ENCODE data around the gene SETD2.

SETD2 gene

DNA sequence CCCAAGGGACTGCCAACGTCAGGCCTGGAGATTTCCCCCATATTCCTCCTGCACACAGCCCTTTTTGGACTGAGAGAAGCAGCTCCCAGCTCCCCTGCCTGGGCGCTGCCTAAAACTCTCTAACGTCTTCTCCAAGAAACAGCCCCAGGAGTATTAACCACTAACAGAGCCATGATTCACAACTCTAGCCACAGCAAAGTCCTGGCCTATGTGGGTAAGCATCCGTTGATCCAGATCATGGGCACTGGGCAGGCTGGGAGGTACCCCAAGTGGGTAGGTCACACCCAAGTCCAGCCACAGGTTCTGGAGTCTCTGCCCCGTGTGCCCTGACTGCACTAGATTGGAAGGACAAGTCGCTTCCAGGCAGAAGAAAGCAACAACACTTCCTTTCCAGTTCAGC, 152.5 kb downstream of the SETD2 start:
- no peak for FAIRE-seq
- no peak for DNase-seq (ENCODE audit: insufficient read length, low spot score)

DNA sequence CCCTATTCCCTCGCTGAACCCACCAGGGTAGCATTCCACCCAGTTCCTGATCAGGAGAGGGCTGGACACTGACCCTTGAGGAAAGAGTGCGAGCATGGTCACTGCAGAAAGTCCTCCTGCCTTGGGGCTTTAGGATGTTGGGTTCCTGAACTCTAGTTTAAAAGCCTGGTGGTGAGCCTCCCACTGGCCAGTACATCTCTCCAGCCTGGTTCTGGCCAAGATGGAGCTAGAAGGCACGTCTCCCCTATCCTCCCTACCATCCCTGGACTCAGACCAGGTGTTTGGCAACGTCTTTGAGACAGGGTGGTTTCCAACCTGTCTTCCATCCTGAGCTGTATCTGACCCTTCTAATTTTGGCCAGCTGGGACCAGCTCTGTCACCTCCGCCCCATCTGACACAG, 153.0 kb downstream of the SETD2 start:
- no peak for FAIRE-seq

DNA sequence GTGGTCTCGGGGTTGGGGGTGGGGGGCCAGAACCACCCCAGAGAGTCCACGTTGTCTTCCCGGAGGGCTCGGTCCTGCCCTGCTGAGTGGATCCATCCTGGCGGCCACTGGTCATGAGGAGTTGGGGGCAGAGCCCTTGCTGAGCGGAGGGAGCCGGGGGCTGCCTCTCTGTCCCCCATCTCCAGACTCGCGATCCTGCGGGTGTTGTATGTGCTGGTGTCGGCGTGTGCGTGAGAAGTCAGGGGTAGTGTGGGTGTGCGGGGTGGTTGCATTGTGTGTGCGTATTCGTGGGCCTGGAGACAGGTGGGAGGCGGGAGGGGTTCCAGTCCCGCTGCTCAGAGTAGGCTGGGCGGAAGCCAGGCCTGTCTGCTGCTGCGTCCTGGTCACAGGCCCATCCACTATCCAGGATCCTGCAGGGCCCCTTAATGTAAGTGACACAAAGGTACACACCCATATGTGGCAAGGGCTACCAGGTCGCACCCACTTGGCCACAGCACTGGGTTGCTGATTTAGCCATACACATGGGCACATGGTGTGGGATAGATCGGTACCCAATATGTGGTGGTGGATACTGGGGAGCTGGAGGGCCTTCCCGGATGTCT, 153.7 kb downstream of the SETD2 start:
- FAIRE-seq (no peak), DNase-seq (ENCODE audit: insufficient read length, low spot score) (no peak)

More for the DNA sequence above, 153.0 kb downstream of the SETD2 start:
- DNase-seq (ENCODE audit: insufficient read length, low spot score), result no peak

DNA sequence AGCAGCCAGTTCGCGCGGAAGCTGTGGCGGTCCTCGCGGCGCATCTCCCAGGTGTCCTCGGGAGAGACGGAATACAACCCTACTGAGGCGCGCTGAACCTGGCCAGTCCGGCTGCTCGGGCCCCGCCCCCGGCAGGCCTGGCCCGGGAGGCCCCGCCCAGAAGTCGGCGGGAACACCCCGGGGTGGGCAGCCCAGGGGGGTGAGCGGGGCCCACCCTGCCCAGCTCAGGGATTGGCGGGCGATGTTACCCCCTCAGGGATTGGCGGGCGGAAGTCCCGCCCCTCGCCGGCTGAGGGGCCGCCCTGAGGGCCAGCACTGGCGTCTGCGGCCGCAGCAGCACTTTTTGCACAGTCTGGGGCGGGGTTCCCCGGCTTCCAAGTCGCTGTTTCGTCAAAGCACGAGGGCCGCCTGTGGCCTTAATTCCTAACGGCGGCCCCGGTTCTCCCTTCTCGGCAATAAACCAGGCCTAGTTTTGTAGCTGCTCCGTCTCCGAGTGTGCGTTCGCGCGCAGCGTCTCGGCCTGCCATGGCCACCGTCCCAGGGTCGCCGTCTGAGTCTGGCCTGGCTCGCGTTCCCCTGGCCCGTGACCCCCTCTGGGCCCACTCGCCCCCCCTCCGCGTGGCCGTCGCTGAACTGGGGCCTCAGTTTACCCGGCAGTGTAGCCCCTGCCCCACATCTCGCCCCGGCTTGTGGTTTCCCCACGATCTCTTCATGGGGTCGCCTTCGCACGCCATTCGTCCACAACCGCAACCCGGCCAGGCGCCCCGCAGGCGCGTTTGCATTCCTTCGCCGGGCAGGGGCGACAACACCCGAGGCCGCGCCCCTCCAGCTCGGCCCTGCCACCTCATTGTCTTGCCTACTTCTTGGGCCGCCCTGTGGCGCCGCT, 154.4 kb downstream of the SETD2 start:
- no peak for DNase-seq (ENCODE audit: insufficient read length, low spot score)
- FAIRE-seq, result no peak

DNA sequence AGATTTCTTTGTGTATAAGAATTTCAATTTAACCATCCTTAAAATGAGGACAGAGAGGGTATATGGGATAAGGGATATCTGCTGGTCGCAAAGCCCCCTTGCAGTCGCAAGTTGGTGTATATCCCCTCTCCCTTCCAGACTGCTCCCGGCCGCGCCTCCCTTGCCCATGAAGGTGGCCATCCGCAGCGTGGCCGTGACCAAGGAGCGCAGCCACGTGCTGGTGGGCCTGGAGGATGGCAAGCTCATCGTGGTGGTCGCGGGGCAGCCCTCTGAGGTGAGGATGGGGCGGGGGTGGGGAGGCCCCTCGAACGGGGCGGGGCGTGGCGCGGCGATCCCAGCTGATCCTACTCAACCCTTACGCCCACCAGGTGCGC, 155.1 kb downstream of the SETD2 start:
- DNase-seq (ENCODE audit: insufficient read length, low spot score), result no peak
- no peak for FAIRE-seq

DNA sequence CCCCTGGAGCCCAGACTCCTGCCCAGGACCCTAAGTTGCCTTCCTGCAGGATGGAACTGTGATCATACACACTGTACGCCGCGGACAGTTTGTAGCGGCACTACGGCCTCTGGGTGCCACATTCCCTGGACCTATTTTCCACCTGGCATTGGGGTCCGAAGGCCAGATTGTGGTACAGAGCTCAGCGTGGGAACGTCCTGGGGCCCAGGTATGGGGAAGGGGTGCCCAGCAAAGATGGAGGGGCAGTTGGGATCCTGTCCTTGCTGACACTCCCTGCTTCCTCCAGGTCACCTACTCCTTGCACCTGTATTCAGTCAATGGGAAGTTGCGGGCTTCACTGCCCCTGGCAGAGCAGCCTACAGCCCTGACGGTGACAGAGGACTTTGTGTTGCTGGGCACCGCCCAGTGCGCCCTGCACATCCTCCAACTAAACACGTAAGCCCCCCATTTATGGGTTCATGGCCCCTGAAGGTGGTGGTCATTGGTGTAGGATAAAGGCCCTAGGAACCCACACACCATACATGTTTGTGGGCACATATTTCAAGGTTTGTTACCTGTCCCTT, 155.6 kb downstream of the SETD2 start:
- FAIRE-seq, result no peak
- DNase-seq (ENCODE audit: insufficient read length, low spot score), result no peak

DNA sequence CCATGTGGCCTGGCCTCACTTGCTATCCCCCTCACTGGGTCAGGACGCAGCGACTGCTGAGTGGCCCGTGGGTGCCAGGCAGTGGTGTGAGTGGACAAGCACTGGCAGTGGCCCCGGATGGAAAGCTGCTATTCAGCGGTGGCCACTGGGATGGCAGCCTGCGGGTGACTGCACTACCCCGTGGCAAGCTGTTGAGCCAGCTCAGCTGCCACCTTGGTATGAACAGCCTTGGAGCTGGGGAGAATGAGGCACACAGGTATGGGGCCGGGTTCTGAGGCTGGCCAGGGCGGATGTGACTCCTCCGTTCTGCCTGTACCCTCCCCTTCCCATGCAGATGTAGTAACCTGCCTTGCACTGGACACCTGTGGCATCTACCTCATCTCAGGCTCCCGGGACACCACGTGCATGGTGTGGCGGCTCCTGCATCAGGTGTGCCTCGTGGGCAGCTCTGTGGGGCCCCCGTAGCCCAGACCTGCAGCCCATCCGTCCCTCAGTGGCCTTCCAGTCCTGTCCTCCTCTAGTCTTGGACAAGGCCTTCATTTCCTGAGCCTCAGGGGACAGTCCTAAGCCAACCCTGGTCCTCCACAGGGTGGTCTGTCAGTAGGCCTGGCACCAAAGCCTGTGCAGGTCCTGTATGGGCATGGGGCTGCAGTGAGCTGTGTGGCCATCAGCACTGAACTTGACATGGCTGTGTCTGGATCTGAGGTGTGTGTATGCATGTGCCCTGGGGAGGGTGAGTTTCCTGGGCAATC, 156.3 kb downstream of the SETD2 start:
- FAIRE-seq (no peak), DNase-seq (ENCODE audit: insufficient read length, low spot score) (no peak)

DNA sequence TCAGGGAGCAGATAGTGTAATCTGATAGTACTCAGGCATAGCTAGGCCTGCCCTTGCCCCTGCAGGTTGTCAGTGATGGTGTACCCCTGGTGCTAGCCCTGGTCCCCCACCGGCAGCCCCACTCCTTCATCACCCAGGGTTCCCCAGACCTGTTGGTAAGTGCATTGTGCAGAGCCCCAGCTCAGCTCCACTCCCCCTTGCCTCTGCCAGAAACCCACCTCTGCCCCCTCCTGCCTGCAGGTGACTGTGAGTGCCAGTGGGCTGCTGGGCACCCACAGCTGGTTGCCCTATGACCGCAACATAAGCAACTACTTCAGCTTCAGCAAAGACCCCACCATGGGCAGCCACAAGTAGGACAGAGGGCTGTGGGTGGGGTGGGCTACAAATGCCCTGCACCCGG, 156.9 kb downstream of the SETD2 start:
- FAIRE-seq, result no peak

DNA sequence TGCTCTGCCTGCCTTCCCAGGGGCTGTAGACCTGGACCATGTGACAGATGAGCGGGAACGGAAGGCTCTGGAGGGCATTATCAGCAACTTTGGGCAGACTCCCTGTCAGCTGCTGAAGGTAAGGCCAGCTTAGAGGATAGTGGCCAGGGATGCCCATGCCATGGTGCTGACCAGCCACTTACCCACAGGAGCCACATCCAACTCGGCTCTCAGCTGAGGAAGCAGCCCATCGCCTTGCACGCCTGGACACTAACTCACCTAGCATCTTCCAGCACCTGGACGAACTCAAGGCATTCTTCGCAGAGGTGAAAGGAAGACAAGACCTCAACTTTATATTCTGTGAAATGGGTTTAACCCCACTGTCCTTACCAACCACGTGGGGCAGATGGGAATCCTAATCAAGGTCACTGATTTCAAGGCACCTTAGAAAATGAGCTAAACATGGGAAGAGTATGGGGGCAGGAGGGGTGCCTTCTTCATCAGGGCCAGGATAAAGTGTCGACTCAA, 157.7 kb downstream of the SETD2 start:
- DNase-seq (ENCODE audit: insufficient read length, low spot score) (no peak), FAIRE-seq (no peak)

More for the DNA sequence above, 156.9 kb downstream of the SETD2 start:
- DNase-seq (ENCODE audit: insufficient read length, low spot score), result no peak

DNA sequence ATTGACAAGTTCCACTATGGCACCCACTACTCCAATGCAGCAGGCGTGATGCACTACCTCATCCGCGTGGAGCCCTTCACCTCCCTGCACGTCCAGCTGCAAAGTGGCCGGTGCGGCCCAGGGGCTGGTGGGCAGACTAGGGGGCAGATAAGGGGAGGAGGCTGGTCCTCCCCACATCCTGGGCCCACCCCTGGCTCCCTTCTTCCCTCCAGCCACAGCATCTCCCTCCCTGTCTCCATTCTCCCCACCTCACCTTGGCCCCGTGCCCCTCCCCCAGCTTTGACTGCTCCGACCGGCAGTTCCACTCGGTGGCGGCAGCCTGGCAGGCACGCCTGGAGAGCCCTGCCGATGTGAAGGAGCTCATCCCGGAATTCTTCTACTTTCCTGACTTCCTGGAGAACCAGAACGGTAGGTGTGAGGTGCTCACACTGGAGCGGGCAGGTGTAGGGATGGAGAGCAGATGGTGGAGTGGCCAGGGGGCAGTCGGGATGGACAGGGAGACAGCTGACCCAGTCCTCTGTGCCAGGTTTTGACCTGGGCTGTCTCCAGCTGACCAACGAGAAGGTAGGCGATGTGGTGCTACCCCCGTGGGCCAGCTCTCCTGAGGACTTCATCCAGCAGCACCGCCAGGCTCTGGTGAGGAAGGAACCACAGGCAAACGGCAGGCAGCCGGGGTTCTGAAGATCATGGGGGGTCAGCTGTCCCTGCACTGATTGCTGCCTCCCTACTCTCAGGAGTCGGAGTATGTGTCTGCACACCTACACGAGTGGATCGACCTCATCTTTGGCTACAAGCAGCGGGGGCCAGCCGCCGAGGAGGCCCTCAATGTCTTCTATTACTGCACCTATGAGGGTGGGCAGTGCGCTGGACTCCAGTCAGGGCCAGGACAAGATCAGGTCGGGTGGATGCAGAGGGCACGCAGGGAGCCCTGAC, 158.4 kb downstream of the SETD2 start:
- FAIRE-seq, result no peak
- no peak for DNase-seq (ENCODE audit: insufficient read length, low spot score)

DNA sequence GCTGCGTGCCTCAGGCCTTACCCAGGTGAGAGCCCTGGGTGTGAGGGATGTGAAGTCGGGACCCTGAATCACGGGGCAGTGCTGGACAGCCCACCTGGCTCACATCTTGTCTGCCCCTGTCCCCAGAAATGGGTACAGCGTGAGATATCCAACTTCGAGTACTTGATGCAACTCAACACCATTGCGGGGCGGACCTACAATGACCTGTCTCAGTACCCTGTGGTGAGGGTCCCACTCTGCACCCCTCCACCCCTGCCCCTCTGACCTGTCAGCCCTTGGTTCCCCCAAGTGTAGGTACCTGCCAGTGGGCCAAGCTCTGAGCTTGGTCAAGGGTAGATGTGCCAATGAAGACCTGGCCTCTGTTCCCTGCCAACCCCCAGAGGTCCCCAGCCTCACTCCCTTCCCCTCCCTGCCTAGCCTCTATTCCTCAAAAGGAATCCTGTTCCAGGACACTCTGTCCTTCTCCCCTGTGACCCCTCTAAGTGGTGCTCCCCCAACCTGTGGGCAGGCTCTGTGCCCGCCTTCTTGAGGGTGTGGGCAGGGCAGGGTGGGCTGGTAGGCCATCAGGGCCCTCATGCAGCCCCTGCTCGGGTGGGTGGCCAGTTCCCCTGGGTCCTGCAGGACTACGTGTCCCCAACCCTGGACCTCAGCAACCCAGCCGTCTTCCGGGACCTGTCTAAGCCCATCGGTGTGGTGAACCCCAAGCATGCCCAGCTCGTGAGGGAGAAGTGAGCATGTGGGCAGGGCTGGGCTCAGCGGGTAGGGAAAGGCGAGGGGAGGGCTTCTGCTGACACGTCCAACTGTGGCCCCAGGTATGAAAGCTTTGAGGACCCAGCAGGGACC, 159.3 kb downstream of the SETD2 start:
- FAIRE-seq, result no peak
- DNase-seq (ENCODE audit: insufficient read length, low spot score), result no peak

DNA sequence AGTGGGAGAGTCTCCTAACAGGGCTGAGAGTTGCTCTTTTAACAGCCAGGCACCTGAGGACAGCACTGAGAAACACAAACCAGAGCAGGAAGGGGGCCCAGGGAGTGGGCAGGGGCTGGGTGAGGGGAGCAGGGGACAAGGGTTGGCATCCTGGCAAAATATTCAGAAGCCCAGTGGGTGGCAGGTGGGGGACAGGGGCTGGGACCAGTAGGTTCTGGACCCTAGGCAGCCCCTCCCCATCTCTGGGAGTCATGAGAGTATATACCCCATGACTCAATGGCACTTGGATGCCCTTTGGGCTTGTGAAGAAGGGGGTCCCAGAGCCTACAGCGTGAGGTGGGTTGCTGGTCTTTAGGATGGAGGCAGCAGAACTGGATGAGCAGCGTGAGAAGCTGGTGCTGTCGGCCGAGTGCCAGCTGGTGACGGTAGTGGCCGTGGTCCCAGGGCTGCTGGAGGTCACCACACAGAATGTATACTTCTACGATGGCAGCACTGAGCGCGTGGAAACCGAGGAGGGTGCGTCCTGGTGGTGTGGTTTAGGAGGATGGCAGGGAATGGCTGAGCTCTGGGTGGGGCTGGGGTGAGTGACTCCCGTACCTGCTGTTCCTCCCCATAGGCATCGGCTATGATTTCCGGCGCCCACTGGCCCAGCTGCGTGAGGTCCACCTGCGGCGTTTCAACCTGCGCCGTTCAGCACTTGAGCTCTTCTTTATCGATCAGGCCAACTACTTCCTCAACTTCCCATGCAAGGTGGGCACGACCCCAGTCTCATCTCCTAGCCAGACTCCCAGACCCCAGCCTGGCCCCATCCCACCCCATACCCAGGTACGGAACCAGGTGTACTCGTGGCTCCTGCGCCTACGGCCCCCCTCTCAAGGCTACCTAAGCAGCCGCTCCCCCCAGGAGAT, 160.2 kb downstream of the SETD2 start:
- no peak for FAIRE-seq
- DNase-seq (ENCODE audit: insufficient read length, low spot score), result no peak

DNA sequence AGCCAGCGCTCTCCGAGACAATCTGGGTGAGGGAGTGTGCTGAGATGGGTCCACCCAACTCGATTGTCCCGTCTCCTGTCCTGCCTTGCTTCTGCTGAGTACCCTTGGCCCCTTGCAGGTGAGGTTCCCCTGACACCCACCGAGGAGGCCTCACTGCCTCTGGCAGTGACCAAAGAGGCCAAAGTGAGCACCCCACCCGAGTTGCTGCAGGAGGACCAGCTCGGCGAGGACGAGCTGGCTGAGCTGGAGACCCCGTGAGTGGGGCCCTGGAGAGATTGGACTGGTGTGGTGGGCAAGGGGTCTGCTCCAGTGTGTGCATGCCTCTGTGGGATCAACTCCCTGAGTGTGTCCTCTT, 160.9 kb downstream of the SETD2 start:
- DNase-seq (ENCODE audit: insufficient read length, low spot score) (no peak), FAIRE-seq (no peak)

DNA sequence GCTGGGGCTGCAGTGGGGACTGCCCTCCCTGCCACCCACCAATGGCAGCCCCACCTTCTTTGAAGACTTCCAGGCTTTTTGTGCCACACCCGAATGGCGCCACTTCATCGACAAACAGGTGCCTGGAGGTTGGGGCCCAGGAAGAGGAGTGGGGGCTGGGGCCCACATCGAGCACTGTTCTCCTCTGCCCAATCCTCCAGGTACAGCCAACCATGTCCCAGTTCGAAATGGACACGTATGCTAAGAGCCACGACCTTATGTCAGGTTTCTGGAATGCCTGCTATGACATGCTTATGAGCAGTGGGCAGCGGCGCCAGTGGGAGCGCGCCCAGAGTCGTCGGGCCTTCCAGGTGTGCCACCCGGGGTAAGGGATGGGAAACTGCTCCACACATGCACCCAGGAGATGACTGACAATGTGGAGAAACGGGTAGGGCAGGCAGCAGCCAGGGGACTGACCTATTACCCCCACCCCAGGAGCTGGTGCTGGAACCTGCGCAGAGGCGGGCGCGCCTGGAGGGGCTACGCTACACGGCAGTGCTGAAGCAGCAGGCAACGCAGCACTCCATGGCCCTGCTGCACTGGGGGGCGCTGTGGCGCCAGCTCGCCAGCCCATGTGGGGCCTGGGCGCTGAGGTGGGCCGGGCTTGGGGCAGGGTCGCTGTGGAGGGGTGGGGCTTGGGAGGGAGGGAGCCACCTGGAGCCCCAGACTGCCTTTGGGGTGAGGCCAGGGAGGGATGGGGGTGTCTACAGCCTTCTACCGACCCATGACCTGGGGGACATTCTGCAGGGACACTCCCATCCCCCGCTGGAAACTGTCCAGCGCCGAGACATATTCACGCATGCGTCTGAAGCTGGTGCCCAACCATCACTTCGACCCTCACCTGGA, 161.5 kb downstream of the SETD2 start:
- FAIRE-seq (no peak), DNase-seq (ENCODE audit: insufficient read length, low spot score) (no peak)

DNA sequence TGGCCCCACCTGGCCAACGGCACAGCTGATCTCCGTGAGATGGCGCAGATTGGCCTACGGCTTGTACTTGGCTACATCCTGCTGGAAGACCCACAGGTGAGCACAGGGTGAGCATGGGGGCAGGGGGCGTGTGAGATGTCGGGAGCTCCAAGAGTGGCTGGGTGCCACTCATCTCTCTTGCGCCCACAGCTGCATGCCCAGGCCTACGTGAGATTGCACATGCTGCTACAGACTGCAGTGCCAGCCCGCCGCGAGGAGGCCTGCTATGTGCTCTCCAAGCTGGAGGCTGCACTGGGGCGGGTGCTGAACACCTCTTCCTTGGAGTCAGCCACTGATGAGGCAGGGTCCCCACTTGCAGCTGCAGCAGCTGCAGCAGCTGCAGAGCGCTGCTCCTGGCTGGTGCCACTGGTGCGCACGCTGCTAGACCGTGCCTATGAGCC, 162.2 kb downstream of the SETD2 start:
- FAIRE-seq, result no peak
- no peak for DNase-seq (ENCODE audit: insufficient read length, low spot score)

DNA sequence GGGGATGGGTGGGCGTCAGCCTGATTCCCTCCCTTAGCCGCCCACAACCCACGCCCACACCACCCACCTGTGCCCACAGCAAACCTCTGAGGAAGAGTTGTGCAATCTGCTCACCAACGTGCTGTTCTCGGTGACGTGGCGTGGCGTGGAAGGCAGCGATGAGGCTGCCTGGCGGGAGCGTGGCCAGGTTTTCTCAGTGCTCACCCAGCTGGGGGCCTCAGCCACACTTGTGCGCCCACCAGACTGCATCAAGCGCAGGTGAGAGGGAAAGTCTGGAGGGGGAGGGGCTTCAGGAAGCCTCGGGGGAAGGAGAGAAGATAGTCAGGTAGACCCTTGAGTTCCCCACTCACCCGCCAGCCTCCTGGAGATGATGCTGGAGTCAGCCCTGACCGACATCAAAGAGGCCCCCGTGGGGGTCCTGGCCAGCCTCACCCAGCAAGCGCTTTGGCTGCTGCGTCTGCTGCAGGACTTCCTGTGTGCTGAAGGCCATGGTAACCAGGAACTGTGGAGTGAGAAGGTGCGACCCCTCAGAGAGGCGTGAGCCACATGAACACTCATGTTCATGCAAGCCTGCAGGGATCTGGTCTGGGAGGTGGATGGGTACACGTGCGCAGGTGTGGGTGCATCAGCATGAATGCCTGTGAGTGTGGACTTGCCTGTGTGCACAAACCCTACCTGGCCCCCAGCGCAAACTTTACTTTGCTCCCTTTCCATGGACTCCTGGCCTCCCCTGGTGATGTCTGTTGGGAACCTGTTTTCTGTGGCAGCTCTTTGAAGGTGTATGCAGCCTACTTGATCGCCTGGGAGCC, 162.8 kb downstream of the SETD2 start:
- no peak for DNase-seq (ENCODE audit: insufficient read length, low spot score)
- no peak for FAIRE-seq

Data from HTR-8/SVneo (cell line).